ENCODE measurements around the gene DENND2D. TPM values are rescaled to one million over a fixed set of nuclear protein-coding genes. Genes with fewer than 3 reads are reported as not detected.

Gene DENND2D
- total and polyA plus RNA-seq, 8 donors: 8.0 to 30.4 (median 19.5) TPM

DNA sequence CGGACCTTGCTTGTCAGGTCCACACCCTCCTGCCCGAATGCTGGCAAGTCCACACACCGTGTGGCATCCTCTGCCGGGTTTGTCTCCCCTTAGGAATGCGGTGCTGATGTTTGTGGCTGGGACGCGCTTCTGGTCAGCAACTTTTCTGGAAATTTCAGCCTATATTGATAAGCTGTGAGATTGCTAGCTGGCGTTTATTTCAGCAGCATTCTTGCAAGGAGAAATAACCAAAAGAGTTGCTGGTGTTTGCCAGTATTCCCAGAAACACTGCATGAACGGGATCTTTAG, 59.8 kb downstream of the DENND2D start:
- H3K27ac ChIP-seq: peak overlapping the region; percentile 72 to 92 (median 86)
- intact Hi-C loops (cut with DNase I): no loop called here
- ATAC-seq (no peak), DNase-seq (no peak), FAIRE-seq (no peak)
- peaks cover 8 to 23% (median 23%) of the 10 kb centered on the region in 3 donors for H3K4me1 ChIP-seq
- H3K27me3 ChIP-seq: no peaks in the 10 kb centered on the region
- TF ChIP-seq, protein P1, sequence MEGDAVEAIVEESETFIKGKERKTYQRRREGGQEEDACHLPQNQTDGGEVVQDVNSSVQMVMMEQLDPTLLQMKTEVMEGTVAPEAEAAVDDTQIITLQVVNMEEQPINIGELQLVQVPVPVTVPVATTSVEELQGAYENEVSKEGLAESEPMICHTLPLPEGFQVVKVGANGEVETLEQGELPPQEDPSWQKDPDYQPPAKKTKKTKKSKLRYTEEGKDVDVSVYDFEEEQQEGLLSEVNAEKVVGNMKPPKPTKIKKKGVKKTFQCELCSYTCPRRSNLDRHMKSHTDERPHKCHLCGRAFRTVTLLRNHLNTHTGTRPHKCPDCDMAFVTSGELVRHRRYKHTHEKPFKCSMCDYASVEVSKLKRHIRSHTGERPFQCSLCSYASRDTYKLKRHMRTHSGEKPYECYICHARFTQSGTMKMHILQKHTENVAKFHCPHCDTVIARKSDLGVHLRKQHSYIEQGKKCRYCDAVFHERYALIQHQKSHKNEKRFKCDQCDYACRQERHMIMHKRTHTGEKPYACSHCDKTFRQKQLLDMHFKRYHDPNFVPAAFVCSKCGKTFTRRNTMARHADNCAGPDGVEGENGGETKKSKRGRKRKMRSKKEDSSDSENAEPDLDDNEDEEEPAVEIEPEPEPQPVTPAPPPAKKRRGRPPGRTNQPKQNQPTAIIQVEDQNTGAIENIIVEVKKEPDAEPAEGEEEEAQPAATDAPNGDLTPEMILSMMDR (IDR thresholded peaks at IDR 0.05): no peak
- H3K36me3 ChIP-seq: no peaks in the 10 kb centered on the region
- 0 to 1% methylated on average over 8 to 9 of the region's 9 CpGs for WGBS, 2 donors
- no peaks in the 10 kb centered on the region for H3K9me3 ChIP-seq
- peak overlapping the region; percentile 87 to 93 (median 90) for H3K4me3 ChIP-seq

DNA sequence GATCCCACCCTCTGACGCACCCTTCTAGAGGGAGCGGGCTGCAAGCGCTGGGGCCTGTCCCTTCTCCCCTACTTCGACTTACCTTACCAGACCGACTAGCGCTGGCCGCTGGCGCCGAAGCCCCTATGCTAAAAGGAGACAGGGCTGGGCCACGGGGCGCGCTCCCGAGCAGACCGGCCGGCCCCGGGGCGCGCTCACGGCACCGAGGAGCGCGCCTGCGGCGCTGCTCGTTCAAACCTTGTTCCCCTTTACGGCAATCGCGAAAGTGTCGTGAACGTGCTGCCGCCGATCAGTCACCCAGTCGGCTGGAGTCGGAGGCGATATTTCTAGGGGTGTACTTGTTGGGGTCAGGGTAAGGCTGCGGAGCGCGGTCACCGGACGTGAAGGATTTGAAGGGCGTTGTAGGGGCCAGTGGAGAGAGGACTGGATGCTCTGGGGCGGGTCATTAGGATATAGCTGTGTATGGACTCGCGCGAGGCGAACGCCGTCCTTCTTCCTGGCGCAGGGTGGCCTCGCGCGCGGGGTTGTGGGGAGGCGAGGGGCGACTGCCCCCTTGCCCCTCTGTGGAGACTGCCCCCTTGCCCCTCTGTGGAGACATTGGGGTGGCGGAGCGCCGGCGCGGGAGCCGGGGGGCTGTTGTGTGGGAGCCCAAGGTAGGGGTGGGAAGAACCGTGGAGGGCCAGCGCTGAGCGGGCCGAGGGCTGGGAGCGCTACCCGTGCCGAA, 60.3 kb downstream of the DENND2D start, which contains the start of the genes CEPT1 and DRAM2:
TSS of gene CEPT1 (plus strand) at position 268 of the 724 bp plus-strand sequence. CDS start 7,492 bp downstream, outside the sequence.
TSS of gene DRAM2 (minus strand) at position 138 of the 724 bp plus-strand sequence. CDS start 8,539 bp downstream, outside the sequence.
- WGBS, 2 donors: 0% methylated on average over 54 to 68 of the region's 68 CpGs
- TF ChIP-seq, protein P1 (IDR thresholded peaks at IDR 0.05): no peak
- Histone ChIP-seq H3K4me1 (peaks cover 8 to 23% (median 23%) of the 10 kb centered on the region in 3 donors), H3K36me3 (no peaks in the 10 kb centered on the region), H3K4me3 (peak within 1 kb of the TSS; percentile 87 to 93 (median 90)), H3K27me3 (no peaks in the 10 kb centered on the region), H3K27ac (peak within 1 kb of the TSS; percentile 72 to 92 (median 86)), H3K9me3 (no peaks in the 10 kb centered on the region)
- intact Hi-C loops (cut with DNase I): no loop called here
- peak; percentile 82 to 99 (median 93) for DNase-seq
- FAIRE-seq: no peak
- peak; percentile 96 to 98 (median 97) for ATAC-seq

DNA sequence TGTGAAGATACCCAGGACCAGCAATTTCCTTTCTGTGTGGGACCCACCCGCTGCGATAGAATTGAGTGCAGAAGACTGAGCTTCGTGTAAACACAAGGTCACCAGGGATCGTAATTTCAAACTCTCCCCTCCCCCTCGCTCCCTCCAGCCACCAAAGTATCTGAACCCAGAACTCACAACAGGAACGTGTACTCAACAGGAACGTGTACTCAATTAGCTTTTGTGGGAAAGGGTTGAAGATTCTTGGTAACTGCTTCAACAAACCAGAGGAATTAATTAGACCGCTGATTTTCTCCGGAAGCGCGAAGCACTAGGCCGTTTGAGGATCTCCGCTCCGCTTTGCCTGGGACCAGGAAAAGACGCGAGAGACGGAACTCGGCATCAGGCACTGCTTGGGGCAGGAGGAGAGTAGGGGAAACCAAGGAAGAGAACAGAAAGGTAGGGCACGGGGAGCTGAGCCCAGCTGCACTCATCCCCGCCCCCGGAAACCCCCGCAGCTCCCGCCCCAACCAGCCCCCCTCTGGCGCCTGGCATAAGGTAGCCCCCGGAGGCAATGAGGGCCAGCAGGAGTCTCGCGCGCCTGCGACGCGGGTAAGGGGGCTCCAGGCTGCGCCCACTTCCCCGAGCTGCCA, 61.0 kb downstream of the DENND2D start:
- Histone ChIP-seq H3K36me3 (no peaks in the 10 kb centered on the region), H3K27me3 (no peaks in the 10 kb centered on the region), H3K9me3 (no peaks in the 10 kb centered on the region), H3K4me1 (peaks cover 8 to 23% (median 23%) of the 10 kb centered on the region in 3 donors), H3K27ac (peak overlapping the region; percentile 72 to 92 (median 86)), H3K4me3 (peak overlapping the region; percentile 87 to 93 (median 90))
- DNase-seq (peak in 2 of 6 donors; percentile 18 to 29), FAIRE-seq (no peak), ATAC-seq (peak; percentile 51 to 63 (median 58))
- 0% methylated on average over 33 of the region's 33 CpGs for WGBS, 2 donors
- TF ChIP-seq, protein P1 (IDR thresholded peaks at IDR 0.05): no peak
- intact Hi-C loops (cut with DNase I): no loop called here

Other genes with a start within 250 kb of the DENND2D start
- 1 to 10 TPM; 1.9 to 4.4 (median 3.0) TPM for gene LRIF1, start 236.7 kb downstream of the DENND2D start, total RNA-seq
- gene LRIF1, start 236.7 kb downstream of the DENND2D start, polyA plus RNA-seq: 1 to 10 TPM; 3.0 to 5.4 TPM
- gene DRAM2, start 60.6 kb downstream of the DENND2D start, total RNA-seq: 10 to 100 TPM; 10.2 to 32.2 (median 16.7) TPM
- gene DRAM2, start 60.6 kb downstream of the DENND2D start, polyA plus RNA-seq: 10 to 100 TPM; 14.1 to 19.1 TPM
- gene CEPT1, start 60.4 kb downstream of the DENND2D start, total RNA-seq: 10 to 100 TPM; 10.5 to 23.8 (median 13.5) TPM
- gene CEPT1, start 60.4 kb downstream of the DENND2D start, polyA plus RNA-seq: 10 to 100 TPM in 1 of 2 donors, 1 to 10 TPM in 1; 8.5 to 14.0 TPM
- 1 to 10 TPM in 1 of 6 donors, under 1 TPM in 2, not detected in 3; 0.66 to 1.2 (median 0.95) TPM for gene CHI3L2, start 27.1 kb upstream of the DENND2D start, total RNA-seq
- under 1 TPM; 0.07 to 0.30 TPM for gene CHI3L2, start 27.1 kb upstream of the DENND2D start, polyA plus RNA-seq
- gene CHIA, start 90.2 kb upstream of the DENND2D start, total RNA-seq: not detected
- under 1 TPM in 1 of 2 donors, not detected in 1; 0.05 TPM for gene CHIA, start 90.2 kb upstream of the DENND2D start, polyA plus RNA-seq
- under 1 TPM; 0.28 to 0.65 (median 0.49) TPM for gene OVGP1, start 227.1 kb upstream of the DENND2D start, total RNA-seq
- 1 to 10 TPM; 1.6 to 3.8 TPM for gene OVGP1, start 227.1 kb upstream of the DENND2D start, polyA plus RNA-seq
- 10 to 100 TPM in 2 of 6 donors, 1 to 10 TPM in 4; 4.8 to 13.9 (median 9.3) TPM for gene WDR77, start 248.6 kb upstream of the DENND2D start, total RNA-seq
- gene WDR77, start 248.6 kb upstream of the DENND2D start, polyA plus RNA-seq: 10 to 100 TPM; 10.6 to 15.2 TPM
- 100 to 1,000 TPM in 2 of 6 donors, 10 to 100 TPM in 4; 56.3 to 103 (median 89.2) TPM for gene ATP5PB, start 248.8 kb upstream of the DENND2D start, total RNA-seq
- gene ATP5PB, start 248.8 kb upstream of the DENND2D start, polyA plus RNA-seq: 100 to 1,000 TPM in 1 of 2 donors, 10 to 100 TPM in 1; 71.5 to 138 TPM

All from pancreas (tissue), 10 donors.